Measurements from ENCODE around the gene DES.

DES gene

DNA sequence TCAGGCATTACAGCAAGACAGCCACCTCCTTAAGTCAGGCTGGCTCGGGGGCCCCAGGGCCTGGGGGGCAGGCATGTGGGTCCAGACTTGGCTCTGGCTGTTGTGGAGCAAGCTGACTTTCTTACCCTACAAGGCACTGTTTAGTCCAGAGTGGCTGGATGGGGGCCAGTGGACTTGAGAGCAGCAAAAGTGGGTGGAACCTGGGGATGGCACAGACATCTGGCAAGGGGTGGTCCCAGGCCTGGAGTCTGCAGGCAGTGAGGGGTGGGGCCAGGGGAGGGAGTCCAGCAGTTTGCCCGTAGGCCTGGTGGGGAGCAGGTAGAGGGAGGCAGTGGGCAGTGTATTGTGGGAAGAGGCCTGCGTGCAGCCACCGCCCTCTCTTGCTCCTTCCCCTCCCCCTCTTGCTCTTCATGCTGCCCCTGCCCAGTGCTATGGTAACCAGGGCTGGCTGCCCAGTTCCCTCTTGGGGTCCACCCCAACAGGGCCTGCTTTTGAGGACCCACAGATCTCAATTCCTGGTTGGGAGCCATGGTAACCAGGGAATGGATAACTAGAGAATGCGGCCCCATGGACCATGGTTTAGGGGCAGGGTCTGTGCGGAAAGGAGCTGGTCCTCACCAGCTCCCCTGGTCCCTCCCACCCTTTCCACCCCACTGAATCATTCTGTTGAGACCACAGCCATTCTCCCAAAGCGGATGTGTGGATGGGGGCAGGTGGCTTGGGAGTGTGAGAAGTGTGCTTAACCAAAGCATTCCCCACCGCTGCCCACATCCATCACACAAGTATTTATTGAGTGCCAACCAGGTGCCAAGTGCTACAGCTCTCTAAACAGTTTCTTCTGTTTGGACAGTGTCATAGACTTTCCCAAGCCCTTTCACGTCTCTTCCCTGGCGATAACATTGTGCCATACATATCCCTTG is 35.8 kb downstream of the DES start:
- peak; percentile 65 for DNase-seq (ENCODE audit: low read depth)

DNA sequence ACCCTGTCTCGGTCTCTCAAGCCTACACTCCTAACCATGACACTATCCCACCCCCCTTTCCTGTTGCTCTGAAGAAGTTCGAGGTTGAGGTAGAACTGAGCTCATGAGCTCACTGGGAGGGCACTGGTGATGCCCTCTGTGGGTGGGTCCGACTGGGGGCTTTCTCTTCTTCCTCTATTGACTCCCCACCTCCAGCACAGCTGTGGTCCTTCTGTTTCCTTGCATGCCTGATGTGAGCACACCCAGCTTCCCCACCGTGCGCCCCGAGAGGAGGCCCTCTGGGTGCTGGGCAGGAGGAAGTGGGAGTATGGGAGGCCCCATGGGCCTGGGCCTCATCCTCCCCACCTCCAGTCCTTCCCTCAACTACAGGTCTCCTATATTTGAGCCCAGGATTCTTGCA is 37.4 kb downstream of the DES start:
- no peak for DNase-seq (ENCODE audit: low read depth)

DNA sequence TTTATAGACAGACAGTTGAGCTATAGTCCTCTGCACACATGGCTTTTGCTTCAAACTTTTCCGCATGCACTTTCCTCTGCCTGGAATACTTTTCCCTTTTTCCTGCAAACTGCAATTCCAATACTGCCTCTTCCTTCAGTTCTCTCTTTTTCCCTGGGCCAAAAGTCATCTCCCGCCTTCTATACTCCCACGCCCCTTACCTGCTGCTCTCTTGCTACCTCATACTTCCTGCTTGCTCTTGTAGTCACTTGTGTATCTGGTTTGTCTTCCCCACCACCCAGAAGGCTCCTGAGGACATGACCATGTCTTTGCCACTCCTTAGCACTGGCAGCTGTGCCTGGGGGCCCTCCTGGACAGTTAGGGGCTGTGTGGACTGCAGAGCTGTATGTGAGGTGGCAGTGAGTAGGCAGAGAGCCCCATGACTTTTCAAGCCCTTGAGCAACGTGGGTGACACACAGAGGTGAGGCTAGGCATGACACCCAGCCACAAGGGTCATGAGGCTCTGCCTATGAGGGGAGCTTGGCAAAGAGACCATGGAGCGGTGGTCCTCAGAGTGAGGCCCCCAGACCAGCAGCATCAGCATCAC is 39.7 kb downstream of the DES start:
- peak; percentile 57 for DNase-seq (ENCODE audit: low read depth)

DNA sequence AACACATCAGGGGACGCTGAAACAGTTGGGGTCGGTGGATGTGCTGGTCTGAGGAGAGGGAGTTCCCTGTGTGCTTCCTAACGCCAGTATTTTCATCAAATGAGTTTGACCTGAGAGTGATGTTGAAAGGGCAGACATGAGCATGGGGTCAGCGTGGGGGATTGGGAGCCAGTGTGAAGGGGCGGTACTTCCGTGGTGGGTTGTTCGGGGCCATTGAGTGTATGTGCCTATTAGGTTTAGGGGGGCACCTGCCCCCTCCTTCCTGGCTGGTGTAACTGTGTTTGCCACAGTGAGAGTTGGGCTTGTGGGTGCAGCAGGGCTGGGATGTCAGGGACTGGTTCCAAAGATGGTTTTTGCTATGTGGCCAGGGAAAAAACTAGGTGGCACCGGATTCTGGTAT is 40.8 kb downstream of the DES start:
- DNase-seq (ENCODE audit: low read depth): no peak

- peak; percentile 78 for DNase-seq (ENCODE audit: low read depth)
Measured at GRCh38 chr2:219459460-219460311, 41.5 kb downstream of the DES start.

GRCh38 chr2:219460424-219460926 is 42.3 kb downstream of the DES start:
- DNase-seq (ENCODE audit: low read depth): no peak

DNA sequence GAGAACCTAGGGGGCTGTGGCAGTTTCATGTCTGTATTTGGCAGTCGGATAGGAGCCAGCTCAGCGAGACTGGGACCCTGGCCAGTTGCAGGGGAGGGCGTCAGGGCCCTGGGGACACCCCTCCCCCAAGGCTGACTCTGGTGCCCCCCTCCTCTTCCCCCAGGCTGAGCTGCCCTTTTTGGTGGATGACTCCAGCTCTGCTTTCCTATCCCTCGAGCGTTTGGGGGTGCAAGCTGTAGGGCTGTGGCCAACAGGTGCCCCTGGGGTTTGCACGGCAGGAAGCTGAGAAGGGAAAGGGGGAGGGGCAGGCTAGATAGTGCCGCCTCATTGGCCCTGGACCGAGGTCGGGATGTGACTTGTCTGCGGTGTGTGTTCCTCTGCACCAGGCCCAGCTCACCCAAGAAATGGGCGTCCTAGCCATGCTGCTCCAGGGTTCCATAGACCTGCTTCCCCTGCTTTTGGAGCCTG is 42.9 kb downstream of the DES start:
- no peak for DNase-seq (ENCODE audit: low read depth)

GRCh38 chr2:219461669-219462068 is 43.5 kb downstream of the DES start:
- no peak for DNase-seq (ENCODE audit: low read depth)

- no peak for DNase-seq (ENCODE audit: low read depth)
Measured at GRCh38 chr2:219462349-219462748, 44.2 kb downstream of the DES start.

GRCh38 chr2:219464286-219465032 is 46.3 kb downstream of the DES start:
- DNase-seq (ENCODE audit: low read depth): no peak

- DNase-seq (ENCODE audit: low read depth): no peak
Measured at GRCh38 chr2:219465659-219466561, 47.7 kb downstream of the DES start.

DNA sequence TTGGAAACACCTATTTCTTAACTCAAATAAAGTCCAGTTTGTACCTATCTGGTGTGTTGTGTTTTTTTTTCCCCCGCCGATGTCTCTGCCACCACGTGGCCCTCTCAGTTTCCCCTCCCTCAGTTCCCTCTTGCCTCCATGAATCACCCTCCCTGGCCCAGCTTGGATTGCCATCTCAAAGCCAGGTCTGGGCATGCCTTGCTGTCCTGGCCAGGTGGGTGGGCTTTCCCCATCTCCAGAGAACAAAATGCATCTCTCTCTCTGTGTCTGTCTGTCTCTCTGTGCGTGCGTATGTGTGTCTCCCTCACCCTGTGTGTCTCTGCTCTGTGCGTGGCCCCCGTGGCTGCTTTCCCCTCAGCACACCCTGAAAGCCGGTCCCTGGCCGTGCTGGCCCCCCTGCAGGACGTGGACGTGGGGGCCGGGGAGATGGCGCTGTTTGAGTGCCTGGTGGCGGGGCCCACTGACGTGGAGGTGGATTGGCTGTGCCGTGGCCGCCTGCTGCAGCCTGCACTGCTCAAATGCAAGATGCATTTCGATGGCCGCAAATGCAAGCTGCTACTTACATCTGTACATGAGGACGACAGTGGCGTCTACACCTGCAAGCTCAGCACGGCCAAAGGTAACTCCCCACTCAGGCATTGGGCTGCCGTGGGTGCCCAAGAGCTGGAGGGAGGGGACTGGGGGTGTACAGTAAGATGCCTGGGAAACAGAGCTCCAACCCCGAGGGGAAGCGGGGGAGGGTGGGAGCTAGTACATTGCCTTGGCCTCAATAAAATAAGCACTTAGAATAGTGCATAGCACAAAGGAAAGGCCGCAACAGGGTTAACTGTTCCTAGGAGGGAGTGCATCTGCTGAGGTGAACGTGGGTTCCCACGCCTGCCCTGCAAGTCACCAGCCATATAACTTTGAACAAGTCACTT is 48.9 kb downstream of the DES start:
- DNase-seq (ENCODE audit: low read depth): no peak

DNA sequence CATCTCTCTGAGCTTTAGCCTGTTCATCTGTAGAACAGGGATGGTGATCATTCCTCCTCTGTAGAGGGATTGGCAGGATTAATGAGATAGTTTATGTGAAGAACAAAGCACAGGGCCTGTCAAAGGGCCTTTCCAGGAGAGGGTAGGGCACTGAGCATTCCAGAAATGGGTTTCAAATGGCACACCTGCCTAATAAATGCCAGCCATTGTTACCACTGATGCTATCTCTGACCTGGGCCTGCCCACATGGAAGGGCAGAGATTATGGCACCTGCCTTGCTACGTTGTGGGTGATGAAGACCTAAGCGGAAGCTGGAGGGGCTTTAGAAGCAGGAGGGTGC is 49.5 kb downstream of the DES start:
- DNase-seq (ENCODE audit: low read depth): no peak

DNA sequence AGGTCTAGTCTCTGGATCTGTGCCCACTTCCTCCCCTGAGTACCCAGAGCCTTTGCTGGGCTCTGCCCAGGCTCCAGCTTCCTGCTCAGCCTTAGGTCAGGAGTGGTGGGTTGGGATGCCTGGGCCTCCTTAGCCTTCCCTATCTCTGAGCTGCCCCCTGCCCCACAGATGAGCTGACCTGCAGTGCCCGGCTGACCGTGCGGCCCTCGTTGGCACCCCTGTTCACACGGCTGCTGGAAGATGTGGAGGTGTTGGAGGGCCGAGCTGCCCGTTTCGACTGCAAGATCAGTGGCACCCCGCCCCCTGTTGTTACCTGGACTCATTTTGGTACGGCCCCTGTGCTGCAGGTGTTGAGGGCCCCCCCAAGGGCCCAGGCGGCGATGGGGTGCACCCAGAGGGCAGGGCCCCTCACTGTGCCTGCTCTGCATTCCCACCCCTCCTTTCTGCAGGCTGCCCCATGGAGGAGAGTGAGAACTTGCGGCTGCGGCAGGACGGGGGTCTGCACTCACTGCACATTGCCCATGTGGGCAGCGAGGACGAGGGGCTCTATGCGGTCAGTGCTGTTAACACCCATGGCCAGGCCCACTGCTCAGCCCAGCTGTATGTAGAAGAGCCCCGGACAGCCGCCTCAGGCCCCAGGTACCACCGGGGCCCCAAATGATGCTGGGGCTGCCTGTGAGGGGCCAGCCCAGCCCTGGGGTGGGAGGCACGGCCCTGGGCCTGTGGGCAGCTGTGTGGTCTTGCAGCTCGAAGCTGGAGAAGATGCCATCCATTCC is 50.4 kb downstream of the DES start:
- no peak for DNase-seq (ENCODE audit: low read depth)

DNA sequence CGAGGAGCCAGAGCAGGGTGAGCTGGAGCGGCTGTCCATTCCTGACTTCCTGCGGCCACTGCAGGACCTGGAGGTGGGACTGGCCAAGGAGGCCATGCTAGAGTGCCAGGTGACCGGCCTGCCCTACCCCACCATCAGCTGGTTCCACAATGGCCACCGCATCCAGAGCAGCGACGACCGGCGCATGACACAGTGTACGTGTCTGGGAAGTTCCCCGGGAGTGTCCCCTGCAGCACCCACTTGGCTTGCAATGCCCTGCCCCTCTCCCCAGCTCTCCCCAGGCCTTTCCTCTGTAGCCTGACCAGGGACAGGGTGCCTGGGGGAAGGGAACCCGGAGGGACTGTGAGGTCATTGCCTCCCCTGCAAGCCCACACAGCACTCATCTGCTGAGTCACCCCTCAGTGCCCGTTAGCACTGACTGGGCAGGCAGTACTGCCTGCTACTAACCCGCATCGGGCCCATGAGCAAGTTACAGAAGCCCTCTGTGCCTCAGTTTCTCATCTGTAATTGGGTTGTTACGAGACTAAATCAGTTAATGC is 51.1 kb downstream of the DES start:
- peak; percentile 89 for DNase-seq (ENCODE audit: low read depth)

GRCh38 chr2:219470429-219470828 is 52.3 kb downstream of the DES start:
- DNase-seq (ENCODE audit: low read depth): no peak

DNA sequence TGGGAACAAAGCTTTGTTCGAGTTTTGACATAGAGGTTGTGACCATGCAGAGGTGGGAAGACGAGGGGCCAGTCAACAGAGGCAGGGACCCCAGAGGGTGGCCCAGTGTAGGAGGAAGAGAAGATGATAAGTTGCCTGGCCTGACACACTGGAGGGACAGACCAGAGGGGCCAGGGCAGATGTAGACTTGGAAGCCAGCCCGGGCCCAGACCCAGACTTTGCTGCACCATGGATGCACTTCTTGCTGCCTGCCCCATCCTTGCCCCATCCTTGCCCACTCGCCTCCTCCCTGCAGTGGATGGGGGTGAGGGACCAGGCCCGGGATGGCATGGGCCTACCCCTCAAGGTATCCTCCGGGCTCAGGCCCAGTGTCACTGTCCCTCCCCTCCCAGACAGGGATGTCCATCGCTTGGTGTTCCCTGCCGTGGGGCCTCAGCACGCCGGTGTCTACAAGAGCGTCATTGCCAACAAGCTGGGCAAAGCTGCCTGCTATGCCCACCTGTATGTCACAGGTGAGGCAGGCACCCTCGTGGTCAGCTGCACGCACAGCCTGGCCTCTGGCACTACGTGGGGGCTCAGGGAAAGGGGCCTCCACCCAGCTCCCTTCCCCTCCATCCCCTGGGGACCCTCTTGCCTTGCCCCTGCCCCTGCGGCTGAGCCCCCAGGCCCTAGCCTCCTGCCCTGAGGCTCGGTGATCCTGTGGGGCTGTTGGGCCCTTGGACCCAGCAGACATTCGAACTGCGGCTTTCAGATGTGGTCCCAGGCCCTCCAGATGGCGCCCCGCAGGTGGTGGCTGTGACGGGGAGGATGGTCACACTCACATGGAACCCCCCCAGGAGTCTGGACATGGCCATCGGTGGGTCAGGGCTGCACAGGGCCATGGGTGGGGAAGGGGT is 53.5 kb downstream of the DES start:
- DNase-seq (ENCODE audit: low read depth): no peak

Measured in ELR (cell line).